Measurements from ENCODE around the gene CDH13. TPM values are rescaled to one million over a fixed set of nuclear protein-coding genes. Genes with fewer than 3 reads are reported as not detected.

The CDH13 gene
- total RNA-seq, 4 donors from 2014 or later = 3.4 to 14.8 (median 6.5) TPM

DNA sequence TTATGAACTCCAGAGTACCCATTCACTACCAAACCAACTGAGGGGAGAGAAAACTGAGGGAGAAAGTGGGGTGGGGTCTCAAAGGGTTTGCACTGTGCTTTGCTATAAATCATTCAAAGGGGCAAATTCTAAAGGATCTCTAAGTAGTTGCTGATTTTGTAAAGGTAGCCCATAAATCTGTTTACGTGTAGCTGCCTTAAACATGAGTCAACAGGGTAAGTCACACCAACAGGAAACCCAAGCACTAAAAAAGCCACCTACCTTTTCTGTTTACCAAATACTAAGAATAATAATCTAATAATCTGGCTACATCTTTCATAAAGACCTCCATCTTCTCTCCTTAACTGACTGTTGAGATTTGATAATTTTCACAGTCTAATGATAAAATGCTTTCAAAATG lies 1172.6 kb downstream of the CDH13 start:
- intact Hi-C loops (cut with DNase I) = no loop called here
- Histone ChIP-seq H3K4me3 (replicated peaks in 1 of 3) (no peak overlapping the region), H3K27me3 (no peaks in the 10 kb centered on the region), H3K4me1 (peaks cover 0 to 8% of the 10 kb centered on the region in 2 donors), H3K9me3 (no peaks in the 10 kb centered on the region), H3K27ac (no peak overlapping the region), H3K36me3 (no peaks in the 10 kb centered on the region)
- WGBS, 2 donors = 91 to 98% methylated on average over 1 of the region's 1 CpG
- TF ChIP-seq, protein P1, sequence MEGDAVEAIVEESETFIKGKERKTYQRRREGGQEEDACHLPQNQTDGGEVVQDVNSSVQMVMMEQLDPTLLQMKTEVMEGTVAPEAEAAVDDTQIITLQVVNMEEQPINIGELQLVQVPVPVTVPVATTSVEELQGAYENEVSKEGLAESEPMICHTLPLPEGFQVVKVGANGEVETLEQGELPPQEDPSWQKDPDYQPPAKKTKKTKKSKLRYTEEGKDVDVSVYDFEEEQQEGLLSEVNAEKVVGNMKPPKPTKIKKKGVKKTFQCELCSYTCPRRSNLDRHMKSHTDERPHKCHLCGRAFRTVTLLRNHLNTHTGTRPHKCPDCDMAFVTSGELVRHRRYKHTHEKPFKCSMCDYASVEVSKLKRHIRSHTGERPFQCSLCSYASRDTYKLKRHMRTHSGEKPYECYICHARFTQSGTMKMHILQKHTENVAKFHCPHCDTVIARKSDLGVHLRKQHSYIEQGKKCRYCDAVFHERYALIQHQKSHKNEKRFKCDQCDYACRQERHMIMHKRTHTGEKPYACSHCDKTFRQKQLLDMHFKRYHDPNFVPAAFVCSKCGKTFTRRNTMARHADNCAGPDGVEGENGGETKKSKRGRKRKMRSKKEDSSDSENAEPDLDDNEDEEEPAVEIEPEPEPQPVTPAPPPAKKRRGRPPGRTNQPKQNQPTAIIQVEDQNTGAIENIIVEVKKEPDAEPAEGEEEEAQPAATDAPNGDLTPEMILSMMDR (IDR thresholded peaks at IDR 0.05) = no peak
- TF ChIP-seq POLR2A (IDR thresholded peaks at IDR 0.05) = no peak
- DNase-seq = no peak

DNA sequence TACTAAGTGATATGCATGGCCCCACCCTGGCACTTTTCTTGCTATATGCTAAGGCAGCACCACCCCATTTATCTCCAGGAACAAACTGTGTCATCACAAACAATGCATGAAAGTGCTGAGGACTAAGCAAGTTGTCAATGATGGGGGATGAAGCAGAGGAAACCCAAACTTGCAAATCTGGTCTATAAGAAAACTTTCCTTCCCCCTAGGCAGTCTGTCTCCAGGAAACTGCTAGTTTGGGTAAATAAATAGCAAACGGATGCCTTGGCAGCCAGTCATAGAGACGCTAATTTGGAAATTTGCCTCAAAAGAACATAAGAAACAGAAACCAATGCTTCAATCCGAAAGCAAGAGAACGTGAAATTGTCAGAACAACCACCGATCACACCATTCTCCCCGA lies 1175.4 kb downstream of the CDH13 start:
- intact Hi-C loops (cut with DNase I) = loop anchor here (10.0 kb wide), 1 partner anchor 87 kb away; no protein-coding TSS in a partner anchor
- no peak for TF ChIP-seq POLR2A (IDR thresholded peaks at IDR 0.05)
- TF ChIP-seq, protein P1 (IDR thresholded peaks at IDR 0.05) = no peak
- Histone ChIP-seq H3K27ac (no peak overlapping the region), H3K27me3 (no peaks in the 10 kb centered on the region), H3K4me3 (replicated peaks in 1 of 3) (no peak overlapping the region), H3K4me1 (peaks cover 0 to 8% of the 10 kb centered on the region in 2 donors), H3K36me3 (no peaks in the 10 kb centered on the region), H3K9me3 (no peaks in the 10 kb centered on the region)
- WGBS, 2 donors = 16 to 23% methylated on average over 6 of the region's 6 CpGs
- no peak for DNase-seq

DNA sequence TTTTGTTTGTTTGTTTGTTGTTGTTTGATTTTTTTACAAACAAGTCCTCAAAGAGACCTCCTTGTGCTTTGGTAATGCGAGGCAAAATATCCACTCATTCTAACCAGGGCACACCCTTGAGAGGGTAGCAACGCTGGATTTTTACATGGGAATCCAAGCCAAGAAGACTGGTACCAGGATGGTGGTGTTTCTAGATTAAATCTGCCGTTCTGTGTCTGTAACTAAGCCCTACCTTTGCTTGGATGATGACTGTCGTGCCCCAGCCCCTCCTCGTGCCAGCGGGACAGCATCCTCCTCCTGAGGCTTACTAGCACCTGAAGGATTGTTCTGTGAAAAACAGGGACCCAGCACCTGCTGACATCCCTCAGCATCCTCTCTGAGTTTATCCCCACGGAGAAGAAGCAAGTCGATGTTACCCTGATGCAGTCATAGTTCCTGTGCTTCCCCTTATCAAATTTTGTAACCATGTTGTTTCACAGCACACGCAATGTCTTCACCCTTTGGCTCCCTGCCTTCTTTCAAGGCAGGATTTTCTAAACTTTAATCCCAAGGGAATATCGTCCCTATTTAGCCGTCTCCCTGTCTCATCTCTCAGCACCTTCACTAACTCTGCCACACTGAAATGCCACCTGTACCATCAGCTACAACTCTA lies 1175.9 kb downstream of the CDH13 start:
- Histone ChIP-seq H3K9me3 (no peaks in the 10 kb centered on the region), H3K4me3 (replicated peaks in 1 of 3) (no peak overlapping the region), H3K4me1 (peaks cover 0 to 8% of the 10 kb centered on the region in 2 donors), H3K27ac (no peak overlapping the region), H3K27me3 (no peaks in the 10 kb centered on the region), H3K36me3 (no peaks in the 10 kb centered on the region)
- no peak for DNase-seq
- TF ChIP-seq POLR2A (IDR thresholded peaks at IDR 0.05) = no peak
- TF ChIP-seq, protein P1 (IDR thresholded peaks at IDR 0.05) = no peak
- 48 to 50% methylated on average over 11 of the region's 11 CpGs for WGBS, 2 donors
- intact Hi-C loops (cut with DNase I) = loop anchor here (10.0 kb wide), 1 partner anchor 88 kb away; no protein-coding TSS in a partner anchor

DNA sequence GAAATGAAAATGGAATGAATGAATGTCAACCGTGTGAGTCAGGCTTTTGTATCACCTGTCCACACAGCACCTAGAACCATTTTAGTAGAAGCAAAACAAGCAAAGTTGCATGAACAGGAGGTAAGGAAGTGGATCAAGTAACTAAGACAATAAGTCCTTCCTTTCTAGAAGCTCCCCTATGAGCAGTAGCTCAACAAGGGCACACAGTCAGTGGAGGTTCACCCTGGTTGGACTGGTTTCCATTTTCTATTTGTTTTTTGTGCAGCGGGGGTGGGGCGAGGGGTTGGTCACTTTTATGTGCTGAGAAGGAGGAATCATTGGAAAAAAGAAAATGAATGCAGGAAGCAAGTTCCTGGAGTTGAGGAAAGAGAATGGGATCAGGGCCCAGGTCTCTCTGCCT lies 1177.0 kb downstream of the CDH13 start:
- Histone ChIP-seq H3K36me3 (no peaks in the 10 kb centered on the region), H3K27me3 (no peaks in the 10 kb centered on the region), H3K9me3 (no peaks in the 10 kb centered on the region), H3K27ac (no peak overlapping the region), H3K4me1 (peaks cover 4 to 11% of the 10 kb centered on the region in 2 donors), H3K4me3 (replicated peaks in 1 of 3) (no peak overlapping the region)
- 70 to 76% methylated on average over 3 of the region's 3 CpGs for WGBS, 2 donors
- intact Hi-C loops (cut with DNase I) = loop anchor here (10.0 kb wide), 1 partner anchor 89 kb away; no protein-coding TSS in a partner anchor
- no peak for DNase-seq
- TF ChIP-seq, protein P1 (IDR thresholded peaks at IDR 0.05) = no peak
- TF ChIP-seq POLR2A (IDR thresholded peaks at IDR 0.05) = no peak

DNA sequence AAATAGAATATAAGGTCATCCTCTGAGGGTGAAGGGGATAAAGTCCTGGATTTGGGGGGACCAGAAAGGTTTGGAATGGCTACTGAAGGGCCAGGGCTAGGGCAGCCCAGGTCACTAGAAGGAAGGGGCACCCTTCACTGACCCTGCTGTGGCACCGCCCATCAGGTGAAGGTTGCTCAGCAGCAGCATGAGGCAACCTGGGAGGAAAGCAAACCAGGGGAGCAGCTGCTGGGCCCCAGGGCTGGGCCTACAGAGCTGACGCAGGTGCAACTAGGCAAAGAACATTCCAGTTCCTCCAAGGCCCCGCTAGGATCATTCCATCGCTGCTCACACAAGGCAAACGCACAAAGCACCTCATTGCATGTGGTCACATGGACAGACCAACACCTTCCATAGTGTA lies 1177.6 kb downstream of the CDH13 start:
- TF ChIP-seq, protein P1 (IDR thresholded peaks at IDR 0.05) = no peak
- no peak for TF ChIP-seq POLR2A (IDR thresholded peaks at IDR 0.05)
- Histone ChIP-seq H3K27ac (no peak overlapping the region), H3K27me3 (no peaks in the 10 kb centered on the region), H3K4me1 (peaks cover 6 to 15% of the 10 kb centered on the region in 2 donors), H3K4me3 (replicated peaks in 1 of 3) (no peak overlapping the region), H3K9me3 (no peaks in the 10 kb centered on the region), H3K36me3 (no peaks in the 10 kb centered on the region)
- 94 to 95% methylated on average over 5 of the region's 5 CpGs for WGBS, 2 donors
- intact Hi-C loops (cut with DNase I) = loop anchor here (10.0 kb wide), 1 partner anchor 90 kb away; no protein-coding TSS in a partner anchor
- no peak for DNase-seq

Data from thyroid gland (tissue), 4 donors.